Mesendoderm (in vitro differentiated cells): ENCODE measurements around the gene MAGIX.
"Not testable (repeated sequence)": the region's sequence is repeated elsewhere in the genome, so short reads cannot be mapped to it uniquely, and the experiment has no call there.

Experiments used
- DNase-seq: peaks from one replicate; pipeline ENCODE4 v3.0.0; 2013
- H2AK5ac ChIP-seq: 2 replicates; pipeline ENCODE4 v1.6.1; 2013; ENCODE audit warnings: low read length, inconsistent platforms
- H2BK120ac ChIP-seq: 2 replicates; pipeline ENCODE4 v1.6.1; 2013; ENCODE audit warnings: low read depth, mild to moderate bottlenecking, low read length, moderate library complexity, mixed read lengths
- H2BK15ac ChIP-seq: replicated peaks from 2 replicates; pipeline ENCODE4 v1.6.1; 2013; ENCODE audit warnings: low read depth, mild to moderate bottlenecking, moderate library complexity
- H2BK5ac ChIP-seq: 2 replicates; pipeline ENCODE4 v1.6.1; 2013; ENCODE audit warnings: low read length, inconsistent platforms
- H3K18ac ChIP-seq: 2 replicates; pipeline ENCODE4 v1.6.1; 2013; ENCODE audit warnings: mild to moderate bottlenecking, low read length, mixed read lengths
- H3K23ac ChIP-seq: one replicate; pipeline ENCODE4 v1.6.1; 2013; ENCODE audit warnings: low read length
- H3K27ac ChIP-seq: 2 replicates; pipeline ENCODE4 v1.5.1; 2013; ENCODE audit warnings: low read depth, mild to moderate bottlenecking, inconsistent platforms, low read length, moderate library complexity
- H3K27me3 ChIP-seq: 2 replicates; pipeline ENCODE4 v1.6.1; 2013; ENCODE audit warnings: low read length, control low read depth, mild to moderate bottlenecking, inconsistent platforms; ENCODE audit not compliant: insufficient read depth, poor library complexity
- H3K36me3 ChIP-seq: 2 replicates; pipeline ENCODE4 v1.6.1; 2013; ENCODE audit warnings: low read length, inconsistent platforms; ENCODE audit not compliant: control insufficient read depth, insufficient read depth
- H3K4ac ChIP-seq: one replicate; pipeline ENCODE4 v1.6.1; 2013; ENCODE audit warnings: low read depth, mild to moderate bottlenecking, low read length, moderate library complexity
- H3K4me1 ChIP-seq: 2 replicates; pipeline ENCODE4 v1.6.1; 2013; ENCODE audit warnings: low read depth, low read length, inconsistent platforms; ENCODE audit not compliant: control insufficient read depth
- H3K4me2 ChIP-seq: 2 replicates; pipeline ENCODE4 v1.6.1; 2013; ENCODE audit warnings: low read length
- H3K4me3 ChIP-seq: 2 replicates; pipeline ENCODE4 v1.5.1; 2013; ENCODE audit warnings: mild to moderate bottlenecking, low read length
- H3K56ac ChIP-seq: one replicate; pipeline ENCODE4 v1.6.1; 2013; ENCODE audit warnings: low read length
- H3K79me1 ChIP-seq: 2 replicates; pipeline ENCODE4 v1.6.1; 2013; ENCODE audit warnings: low read length, inconsistent platforms
- H3K79me2 ChIP-seq: 2 replicates; pipeline ENCODE4 v1.6.1; 2013; ENCODE audit warnings: mild to moderate bottlenecking, low read length; ENCODE audit not compliant: control insufficient read depth, insufficient read depth
- H3K9ac ChIP-seq: 2 replicates; pipeline ENCODE4 v1.6.1; 2013; ENCODE audit warnings: low read length, inconsistent platforms
- H4K5ac ChIP-seq: one replicate; pipeline ENCODE4 v1.6.1; 2013; ENCODE audit warnings: low read length
- H4K8ac ChIP-seq: one replicate; pipeline ENCODE4 v1.6.1; 2013; ENCODE audit warnings: low read depth, mild to moderate bottlenecking, control low read depth, low read length, moderate library complexity
- WGBS: extraction: QIAGEN DNeasy Blood & Tissue Kit; methylation state at CpG from one replicate; pipeline ENCODE4 v1.1.7; 2013; ENCODE audit warnings: low lambda C conversion rate, missing lambda C conversion rate; ENCODE audit not compliant: insufficient coverage; ENCODE audit errors: extremely low coverage; 5-methylcytosine and 5-hydroxymethylcytosine counted together

The MAGIX gene

GRCh38 chrX:49127742-49128258, 34.8 kb upstream of the MAGIX start:
- H3K27ac ChIP-seq, H3K79me2 ChIP-seq, H3K27me3 ChIP-seq, H3K18ac ChIP-seq, H2BK120ac ChIP-seq, H3K4me1 ChIP-seq, H2AK5ac ChIP-seq, H2BK5ac ChIP-seq, H3K9ac ChIP-seq, H3K23ac ChIP-seq, H3K4ac ChIP-seq, H4K8ac ChIP-seq, H2BK15ac ChIP-seq, H3K4me2 ChIP-seq, H3K56ac ChIP-seq, DNase-seq, H4K5ac ChIP-seq, H3K4me3 ChIP-seq, H3K79me1 ChIP-seq, H3K36me3 ChIP-seq: not testable (repeated sequence)
- no CpG with 5 or more reads among the region's 13 CpGs for WGBS

DNA sequence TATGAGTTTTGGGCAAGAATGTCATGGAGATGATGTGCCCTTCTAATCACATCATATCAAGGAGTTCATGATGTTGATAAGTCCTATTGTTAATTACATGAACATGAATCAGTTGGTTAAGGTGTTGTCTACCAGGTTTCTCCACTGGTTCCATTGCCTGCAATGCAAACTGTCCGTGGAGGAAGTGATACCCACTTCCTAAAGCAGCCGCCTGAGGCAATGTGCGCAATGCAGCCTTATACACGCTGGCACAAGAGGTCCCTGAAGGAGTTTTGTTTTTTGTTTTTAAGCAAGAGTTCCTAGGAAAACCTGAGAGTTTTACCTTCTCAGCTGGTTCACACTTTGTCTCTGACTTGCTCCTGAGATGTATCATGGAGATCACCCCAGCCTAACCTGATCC, 33.1 kb upstream of the MAGIX start:
- no peak overlapping the region for H2BK120ac ChIP-seq
- H3K27ac ChIP-seq: no peak overlapping the region
- DNase-seq: no peak
- no peak overlapping the region for H3K4ac ChIP-seq
- H3K79me1 ChIP-seq: no peaks in the 10 kb centered on the region
- no peak overlapping the region for H4K8ac ChIP-seq
- no peaks in the 10 kb centered on the region for H3K4me1 ChIP-seq
- H3K23ac ChIP-seq: no peak overlapping the region
- no peak overlapping the region for H2BK15ac ChIP-seq
- H2AK5ac ChIP-seq: no peak overlapping the region
- H3K4me2 ChIP-seq: no peak overlapping the region
- no peak overlapping the region for H3K18ac ChIP-seq
- no peak overlapping the region for H3K56ac ChIP-seq
- no peak overlapping the region for H2BK5ac ChIP-seq
- no peaks in the 10 kb centered on the region for H3K79me2 ChIP-seq
- no CpG with 5 or more reads among the region's 4 CpGs for WGBS
- H3K4me3 ChIP-seq: no peak overlapping the region
- no peaks in the 10 kb centered on the region for H3K36me3 ChIP-seq
- H3K9ac ChIP-seq: no peak overlapping the region
- H3K27me3 ChIP-seq: no peaks in the 10 kb centered on the region
- H4K5ac ChIP-seq: no peak overlapping the region

DNA sequence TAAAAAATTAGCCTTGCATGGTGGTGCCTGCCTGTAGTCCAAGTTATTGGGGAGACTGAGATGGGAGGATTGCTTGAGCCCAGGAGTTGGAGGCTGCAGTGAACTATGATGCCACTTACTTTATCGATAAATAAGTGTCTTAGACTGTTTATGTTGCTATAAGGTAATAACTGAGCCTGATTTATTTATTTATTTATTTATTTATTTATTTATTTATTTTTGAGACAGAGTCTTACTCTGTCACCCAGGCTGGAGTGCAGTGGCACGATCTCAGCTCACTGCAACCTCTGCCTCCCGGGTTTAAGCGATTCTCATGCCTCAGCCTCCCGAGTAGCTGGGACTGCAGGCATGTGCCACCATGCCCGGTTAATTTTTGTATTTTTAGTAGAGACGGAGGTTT, 30.3 kb upstream of the MAGIX start:
- not testable (repeated sequence) for H3K4me3 ChIP-seq, H3K4ac ChIP-seq, H3K56ac ChIP-seq, H3K4me2 ChIP-seq, H3K9ac ChIP-seq, H3K79me2 ChIP-seq, H2BK5ac ChIP-seq, H4K5ac ChIP-seq, H3K4me1 ChIP-seq, H3K27ac ChIP-seq, H3K79me1 ChIP-seq, H3K18ac ChIP-seq, H2BK120ac ChIP-seq, H2BK15ac ChIP-seq, H4K8ac ChIP-seq, H3K27me3 ChIP-seq, H3K36me3 ChIP-seq, H2AK5ac ChIP-seq, H3K23ac ChIP-seq, DNase-seq
- no CpG with 5 or more reads among the region's 7 CpGs for WGBS

GRCh38 chrX:49133759-49134158, 28.8 kb upstream of the MAGIX start:
- Histone ChIP-seq H3K4me2 (no peak overlapping the region), H2BK15ac (no peak overlapping the region), H3K4me3 (no peak overlapping the region), H3K36me3 (no peaks in the 10 kb centered on the region), H2BK120ac (no peak overlapping the region), H3K56ac (no peak overlapping the region), H4K8ac (no peak overlapping the region), H2AK5ac (no peak overlapping the region), H3K79me2 (no peaks in the 10 kb centered on the region), H3K4ac (no peak overlapping the region), H3K27me3 (no peaks in the 10 kb centered on the region), H3K27ac (no peak overlapping the region), H3K9ac (no peak overlapping the region), H3K4me1 (no peaks in the 10 kb centered on the region), H2BK5ac (no peak overlapping the region), H3K18ac (no peak overlapping the region), H3K23ac (no peak overlapping the region), H3K79me1 (no peaks in the 10 kb centered on the region), H4K5ac (no peak overlapping the region)
- no CpG with 5 or more reads among the region's 1 CpG for WGBS
- no peak for DNase-seq

DNA sequence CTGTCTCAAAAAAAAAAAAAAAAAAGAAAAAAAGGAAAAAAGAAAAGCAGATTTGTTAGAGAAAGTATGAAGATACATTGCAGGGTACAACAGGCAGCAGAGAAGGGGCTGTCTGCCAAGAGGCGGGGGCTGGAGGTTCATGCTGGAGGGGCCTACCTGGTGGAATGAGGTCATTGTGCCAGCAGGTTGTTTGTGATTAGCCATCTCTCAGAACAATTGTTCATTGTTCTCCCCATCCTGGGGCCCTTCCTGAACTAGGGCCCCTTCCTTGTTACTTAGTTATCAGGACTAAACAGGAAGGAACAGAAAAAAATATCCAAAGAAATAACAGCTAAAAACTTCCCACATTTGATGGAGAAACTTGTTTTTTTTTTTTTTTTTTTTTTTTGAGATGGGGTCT, 25.1 kb upstream of the MAGIX start:
- no peaks in the 10 kb centered on the region for H3K79me1 ChIP-seq
- H2AK5ac ChIP-seq: no peak overlapping the region
- H3K4me3 ChIP-seq: no peak overlapping the region
- no peak overlapping the region for H2BK120ac ChIP-seq
- H2BK15ac ChIP-seq: no peak overlapping the region
- DNase-seq: peak; percentile 29
- no peaks in the 10 kb centered on the region for H3K79me2 ChIP-seq
- no peaks in the 10 kb centered on the region for H3K4me1 ChIP-seq
- H4K5ac ChIP-seq: no peak overlapping the region
- no peak overlapping the region for H3K4me2 ChIP-seq
- no peaks in the 10 kb centered on the region for H3K36me3 ChIP-seq
- H3K18ac ChIP-seq: no peak overlapping the region
- H3K27me3 ChIP-seq: no peaks in the 10 kb centered on the region
- WGBS: no CpG with 5 or more reads among the region's 1 CpG
- H3K23ac ChIP-seq: no peak overlapping the region
- H3K4ac ChIP-seq: no peak overlapping the region
- no peak overlapping the region for H4K8ac ChIP-seq
- no peak overlapping the region for H2BK5ac ChIP-seq
- no peak overlapping the region for H3K27ac ChIP-seq
- no peak overlapping the region for H3K9ac ChIP-seq
- no peak overlapping the region for H3K56ac ChIP-seq

DNA sequence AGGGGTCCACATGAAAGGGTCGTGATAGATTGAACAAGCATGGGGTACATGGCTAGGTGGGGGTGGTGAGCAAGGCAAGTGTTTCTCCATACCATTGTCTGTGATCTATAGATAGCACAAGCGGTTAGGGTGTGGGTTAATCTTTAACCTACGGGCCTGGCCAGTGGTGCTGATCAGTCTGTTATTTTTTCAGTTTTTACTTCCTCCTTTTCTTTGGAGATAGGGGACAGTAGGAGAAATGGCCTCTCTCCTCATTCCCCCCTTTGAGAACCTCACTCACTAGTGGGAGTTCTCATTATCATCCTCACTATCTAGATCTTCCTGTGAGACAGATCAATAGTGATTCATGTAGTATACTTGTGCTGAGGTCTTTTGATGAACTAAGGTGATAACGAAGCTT, 22.8 kb upstream of the MAGIX start:
- no peak overlapping the region for H2BK120ac ChIP-seq
- no peak for DNase-seq

More for the DNA sequence above, 22.8 kb upstream of the MAGIX start:
- no CpG with 5 or more reads among the region's 4 CpGs for WGBS
- Histone ChIP-seq H3K27ac (no peak overlapping the region), H3K4me2 (no peak overlapping the region), H3K18ac (no peak overlapping the region), H3K4me3 (no peak overlapping the region), H3K4me1 (no peaks in the 10 kb centered on the region), H3K4ac (no peak overlapping the region), H3K36me3 (no peaks in the 10 kb centered on the region), H3K79me2 (no peaks in the 10 kb centered on the region), H2BK15ac (no peak overlapping the region), H2BK5ac (no peak overlapping the region), H3K23ac (no peak overlapping the region), H4K8ac (no peak overlapping the region), H3K79me1 (no peaks in the 10 kb centered on the region), H2AK5ac (no peak overlapping the region), H3K56ac (no peak overlapping the region), H3K27me3 (no peaks in the 10 kb centered on the region), H4K5ac (no peak overlapping the region), H3K9ac (no peak overlapping the region)
